GM23248 (cell line): ENCODE results near the gene SH3GL1.

Experiments
- EZH2 ChIP-seq: fragments of 200-600 bp; sonication (generic); IDR thresholded peaks from 2 replicates; pipeline ENCODE4 v1.6.1; 2018; ENCODE audit warnings: antibody characterized with exemption, mild to moderate bottlenecking; ENCODE audit not compliant: insufficient read depth, poor library complexity, severe bottlenecking
- EZH2phosphoT487 ChIP-seq: fragments of 200-600 bp; sonication (generic); IDR thresholded peaks from 2 replicates; pipeline ENCODE4 v1.6.1; 2018; ENCODE audit warnings: antibody characterized with exemption, moderate library complexity, mild to moderate bottlenecking, low read depth; ENCODE audit not compliant: insufficient read depth

- TF ChIP-seq EZH2 (no peak), EZH2phosphoT487 (no peak)
Observed at GRCh38 chr19:4320419-4320818, 79.9 kb downstream of the SH3GL1 start.
